Measurements from ENCODE around the gene ZCCHC14.
"Not testable (repeated sequence)": the region's sequence is repeated elsewhere in the genome, so short reads cannot be mapped to it uniquely, and the experiment has no call there.

ZCCHC14 gene

GRCh38 chr16:87388818-87389134 is 104.0 kb downstream of the ZCCHC14 start:
- no peak for TF ChIP-seq EZH2 (optimal IDR thresholded peaks at IDR 0.05; ENCODE audit: low read depth, low read length)
- TF ChIP-seq EZH2phosphoT487 (IDR thresholded peaks at IDR 0.05; ENCODE audit: low read length): no peak
- no peak for TF ChIP-seq CTCF (IDR thresholded peaks at IDR 0.05; ENCODE audit: low read length)
- Histone ChIP-seq H3K36me3 (replicated peaks; ENCODE audit: insufficient read depth, low read length) (no peaks in the 10 kb centered on the region), H3K79me2 (ENCODE audit: low read length) (peaks cover 11% of the 10 kb centered on the region), H3K4me1 (ENCODE audit: low read length) (peaks cover 6% of the 10 kb centered on the region; the same call in 1 of the 2 replicates), H3K9me3 (replicated peaks; ENCODE audit: insufficient read depth, low read length) (no peaks in the 10 kb centered on the region), H3K4me2 (ENCODE audit: low read depth, low read length) (peak overlapping the region; percentile 67; the same call in 1 of the 2 replicates), H3F3A (ENCODE audit: insufficient read depth, low read length) (peaks cover 10% of the 10 kb centered on the region), H3K9me2 (replicated peaks; ENCODE audit: insufficient read depth, low read length) (no peaks in the 10 kb centered on the region), H4K20me1 (ENCODE audit: insufficient read depth, low read length) (no peaks in the 10 kb centered on the region), H3K27ac (ENCODE audit: low read length) (peak overlapping the region; percentile 87), H3K9ac (ENCODE audit: low read length) (peak overlapping the region; percentile 40; the same call in 1 of the 2 replicates), H2AFZ (ENCODE audit: low read length) (peak overlapping the region; percentile 45; the same call in 1 of the 2 replicates), H3K27me3 (replicated peaks; ENCODE audit: insufficient read depth, low read length) (no peaks in the 10 kb centered on the region), H3K4me3 (ENCODE audit: low read length) (peak overlapping the region; percentile 42)
- no peak for DNase-seq

- peak overlapping the region; percentile 45; the same call in 1 of the 2 replicates for H2AFZ ChIP-seq (ENCODE audit: low read length)
- H3K4me2 ChIP-seq (ENCODE audit: low read depth, low read length): peak overlapping the region; percentile 69
- H3K9me2 ChIP-seq (replicated peaks; ENCODE audit: insufficient read depth, low read length): no peaks in the 10 kb centered on the region
- no peaks in the 10 kb centered on the region for H4K20me1 ChIP-seq (ENCODE audit: insufficient read depth, low read length)
- H3K9ac ChIP-seq (ENCODE audit: low read length): peak overlapping the region; percentile 40; the same call in 1 of the 2 replicates
- no peak for TF ChIP-seq EZH2 (optimal IDR thresholded peaks at IDR 0.05; ENCODE audit: low read depth, low read length)
- no peak for TF ChIP-seq CTCF (IDR thresholded peaks at IDR 0.05; ENCODE audit: low read length)
- no peak for TF ChIP-seq EZH2phosphoT487 (IDR thresholded peaks at IDR 0.05; ENCODE audit: low read length)
- H3F3A ChIP-seq (ENCODE audit: insufficient read depth, low read length): peaks cover 7% of the 10 kb centered on the region; the same call in 1 of the 2 replicates
- peak overlapping the region; percentile 42 for H3K4me3 ChIP-seq (ENCODE audit: low read length)
- H3K79me2 ChIP-seq (ENCODE audit: low read length): peaks cover 5% of the 10 kb centered on the region
- H3K27ac ChIP-seq (ENCODE audit: low read length): peak overlapping the region; percentile 87
- peaks cover 6% of the 10 kb centered on the region; the same call in 1 of the 2 replicates for H3K4me1 ChIP-seq (ENCODE audit: low read length)
- H3K36me3 ChIP-seq (replicated peaks; ENCODE audit: insufficient read depth, low read length): no peaks in the 10 kb centered on the region
- H3K9me3 ChIP-seq (replicated peaks; ENCODE audit: insufficient read depth, low read length): no peaks in the 10 kb centered on the region
- peak; percentile 87 for DNase-seq
- no peaks in the 10 kb centered on the region for H3K27me3 ChIP-seq (replicated peaks; ENCODE audit: insufficient read depth, low read length)
These were observed 104.6 kb downstream of the ZCCHC14 start for GRCh38 chr16:87387942-87388817.

- Histone ChIP-seq H3K4me1 (ENCODE audit: low read length) (peaks cover 15% of the 10 kb centered on the region; the same call in 1 of the 2 replicates), H3K79me2 (ENCODE audit: low read length) (peaks cover 28% of the 10 kb centered on the region), H3K4me2 (ENCODE audit: low read depth, low read length) (peak overlapping the region; percentile 55; the same call in 1 of the 2 replicates)
- H3K27ac ChIP-seq (ENCODE audit: low read length); H4K20me1 ChIP-seq (ENCODE audit: insufficient read depth, low read length); H3K9me3 ChIP-seq (replicated peaks; ENCODE audit: insufficient read depth, low read length); H3F3A ChIP-seq (ENCODE audit: insufficient read depth, low read length); H3K9ac ChIP-seq (ENCODE audit: low read length); H3K9me2 ChIP-seq (replicated peaks; ENCODE audit: insufficient read depth, low read length); H3K27me3 ChIP-seq (replicated peaks; ENCODE audit: insufficient read depth, low read length); H3K4me3 ChIP-seq (ENCODE audit: low read length); H2AFZ ChIP-seq (ENCODE audit: low read length); H3K36me3 ChIP-seq (replicated peaks; ENCODE audit: insufficient read depth, low read length); DNase-seq: not testable (repeated sequence)
These were observed 108.0 kb downstream of the ZCCHC14 start for GRCh38 chr16:87384875-87385167.
